H1 (cell line): Measurements from ENCODE around the gene MRPL40. TPM values are rescaled to one million over a fixed set of nuclear protein-coding genes. Genes with fewer than 3 reads are reported as not detected.

Experiments used
- CTCF ChIA-PET: fragments of 300-600 bp; sonication (Branson Sonifier 250); formaldehyde crosslinking; loops from one replicate; lab custom pipeline; 2021; ENCODE audit not compliant: partially characterized antibody; lab: Charles Lee
- POLR2A ChIA-PET: fragments of 300-600 bp; sonication (Branson Sonifier 250); formaldehyde crosslinking; loops from one replicate; lab custom pipeline; 2021; ENCODE audit warnings: inconsistent platforms; ENCODE audit not compliant: partially characterized antibody; lab: Charles Lee
- DNase-seq, 2 experiments: peaks; one replicate each; pipeline versions ENCODE4 v3.0.0 to v3.0.0-alpha.2; 2010 to 2022; ENCODE audit warnings: low spot score in 2 of 2, low read depth in 1 of 2, mixed read lengths in 1 of 2
- FAIRE-seq: peaks from 2 replicates; lab custom pipeline; 2011; peaks lifted over from hg19 to GRCh38; lab: Jason Lieb, UNC
- H2AFZ ChIP-seq: 2 replicates; pipeline ENCODE4 v1.8.1; 2012; ENCODE audit warnings: low read length, inconsistent platforms
- H2AK5ac ChIP-seq: 2 replicates; pipeline ENCODE4 v1.6.1; 2013; ENCODE audit warnings: low read depth, low read length
- H2BK120ac ChIP-seq: replicated peaks from 2 replicates; pipeline ENCODE3; 2013; ENCODE audit warnings: low read depth, low read length, inconsistent platforms
- H2BK12ac ChIP-seq: 2 replicates; pipeline ENCODE4 v1.6.1; 2013; ENCODE audit warnings: low read depth, low read length
- H2BK15ac ChIP-seq: 2 replicates; pipeline ENCODE4 v1.6.1; 2013; ENCODE audit warnings: low read length
- H2BK20ac ChIP-seq: 2 replicates; pipeline ENCODE4 v1.6.1; 2013; ENCODE audit warnings: low read length
- H2BK5ac ChIP-seq: 2 replicates; pipeline ENCODE4 v1.6.1; 2013; ENCODE audit warnings: low read depth, low read length
- H3K14ac ChIP-seq: 2 replicates; pipeline ENCODE4 v1.6.1; 2013; ENCODE audit warnings: inconsistent platforms; ENCODE audit not compliant: insufficient read length
- H3K18ac ChIP-seq: 2 replicates; pipeline ENCODE4 v1.6.1; 2013; ENCODE audit warnings: low read length; ENCODE audit errors: extremely low read depth
- H3K23ac ChIP-seq: 2 replicates; pipeline ENCODE4 v1.6.1; 2013; ENCODE audit warnings: inconsistent platforms; ENCODE audit not compliant: insufficient read length
- H3K23me2 ChIP-seq: 2 replicates; pipeline ENCODE4 v1.6.1; 2013; ENCODE audit warnings: low read depth, low read length
- H3K27ac ChIP-seq: 2 replicates; pipeline ENCODE4 v1.6.1; 2011; ENCODE audit warnings: low read depth, low read length, inconsistent platforms
- H3K27me3 ChIP-seq, 4 experiments: replicated peaks in 1 of 4; 1 replicate in 1 of 4; 2 replicates in 3 of 4; pipeline versions ENCODE4 v1.6.1 to v1.8.1; 2011 to 2013; ENCODE audit warnings: low read length in 3 of 4, mild to moderate bottlenecking in 3 of 4, inconsistent platforms in 2 of 4, mixed read lengths in 2 of 4, moderate library complexity in 1 of 4; ENCODE audit not compliant: control insufficient read depth in 3 of 4, insufficient read depth in 3 of 4; ENCODE audit errors: extremely low read depth in 1 of 4
- H3K36me3 ChIP-seq, 4 experiments: 2 replicates each; pipeline versions ENCODE4 v1.6.1 to v1.8.1; 2011 to 2013; ENCODE audit warnings: mild to moderate bottlenecking in 4 of 4, low read length in 3 of 4, moderate library complexity in 2 of 4, control low read depth in 1 of 4, inconsistent platforms in 1 of 4; ENCODE audit not compliant: insufficient read depth in 4 of 4, control insufficient read depth in 2 of 4
- H3K4ac ChIP-seq: replicated peaks from 2 replicates; pipeline ENCODE3; 2013; ENCODE audit warnings: low read length, low read depth, mixed read lengths, inconsistent platforms; ENCODE audit not compliant: insufficient read length
- H3K4me1 ChIP-seq, 4 experiments: replicated peaks in 1 of 4; 1 replicate in 1 of 4; 2 replicates in 3 of 4; pipeline versions ENCODE4 v1.6.1 to v1.8.1; 2011 to 2013; ENCODE audit warnings: low read length in 3 of 4, inconsistent platforms in 2 of 4, mixed read lengths in 1 of 4; ENCODE audit not compliant: insufficient read depth in 4 of 4, control insufficient read depth in 3 of 4
- H3K4me2 ChIP-seq, 2 experiments: 2 replicates each; pipeline versions ENCODE4 v1.6.1 to v1.8.1; 2011 to 2013; ENCODE audit warnings: low read depth in 2 of 2, low read length in 2 of 2, control low read depth in 1 of 2, inconsistent platforms in 1 of 2, mild to moderate bottlenecking in 1 of 2; ENCODE audit not compliant: insufficient read depth in 1 of 2
- H3K4me3 ChIP-seq, 4 experiments: fragments of 200-600, 300-600 bp in 1 of 4; sonication (generic), shearing (Covaris generic), sonication (Bioruptor Twin) in 1 of 4; 2 replicates each; pipeline versions ENCODE4 v1.5.1 to v1.8.1; 2011 to 2016; ENCODE audit warnings: low read length in 4 of 4, low read depth in 3 of 4, control low read depth in 2 of 4, inconsistent platforms in 2 of 4, mild to moderate bottlenecking in 2 of 4, mixed read lengths in 1 of 4, moderate library complexity in 1 of 4; ENCODE audit not compliant: insufficient read depth in 2 of 4; ENCODE audit errors: extremely low read depth in 1 of 4
- H3K56ac ChIP-seq: replicated peaks from 2 replicates; pipeline ENCODE3; 2013; ENCODE audit warnings: low read depth, mild to moderate bottlenecking, mixed read lengths, low read length, inconsistent platforms; ENCODE audit not compliant: insufficient read length
- H3K79me1 ChIP-seq: 2 replicates; pipeline ENCODE4 v1.6.1; 2013; ENCODE audit warnings: low read depth, low read length, control low read depth
- H3K79me2 ChIP-seq, 2 experiments: 2 replicates each; pipeline versions ENCODE4 v1.6.1 to v1.8.1; 2012 to 2013; ENCODE audit warnings: low read length in 2 of 2, mild to moderate bottlenecking in 2 of 2, inconsistent platforms in 1 of 2; ENCODE audit not compliant: insufficient read depth in 2 of 2, control insufficient read depth in 1 of 2
- H3K9ac ChIP-seq, 4 experiments: replicated peaks in 1 of 4; 1 replicate in 1 of 4; 2 replicates in 3 of 4; pipeline versions ENCODE4 v1.6.1 to v1.8.1; 2011 to 2013; ENCODE audit warnings: low read depth in 3 of 4, low read length in 3 of 4, control low read depth in 2 of 4, mild to moderate bottlenecking in 2 of 4, moderate library complexity in 2 of 4, inconsistent platforms in 1 of 4; ENCODE audit errors: extremely low read depth in 1 of 4
- H3K9me3 ChIP-seq, 2 experiments: 2 replicates each; pipeline versions ENCODE4 v1.6.1 to v1.8.1; 2012 to 2013; ENCODE audit warnings: mild to moderate bottlenecking in 2 of 2, moderate library complexity in 2 of 2, control low read depth in 1 of 2, inconsistent platforms in 1 of 2, low read depth in 1 of 2, low read length in 1 of 2, mixed read lengths in 1 of 2; ENCODE audit not compliant: insufficient read depth in 2 of 2
- H4K20me1 ChIP-seq, 2 experiments: replicated peaks in 1 of 2; 2 replicates each; pipeline versions ENCODE3 to v1.8.1; 2011 to 2013; ENCODE audit warnings: inconsistent platforms in 2 of 2, low read length in 2 of 2, mild to moderate bottlenecking in 1 of 2; ENCODE audit not compliant: insufficient read depth in 2 of 2, control insufficient read depth in 1 of 2
- H4K5ac ChIP-seq: 2 replicates; pipeline ENCODE4 v1.6.1; 2013; ENCODE audit warnings: low read length, low read depth, mixed read lengths, inconsistent platforms; ENCODE audit not compliant: insufficient read length
- H4K8ac ChIP-seq: 2 replicates; pipeline ENCODE4 v1.8.0; 2013; ENCODE audit warnings: mild to moderate bottlenecking, moderate library complexity, low read length, inconsistent platforms; ENCODE audit not compliant: insufficient read depth; ENCODE audit errors: extremely low read depth
- H4K91ac ChIP-seq: replicated peaks from 2 replicates; pipeline ENCODE3; 2013; ENCODE audit warnings: low read length, mixed read lengths, inconsistent platforms; ENCODE audit not compliant: insufficient read length
- CHD2 ChIP-seq: IDR thresholded peaks from 2 replicates; pipeline ENCODE4 v1.6.1; 2012; ENCODE audit warnings: low read length, improper control_type of control experiment
- POLR2A ChIP-seq, 2 experiments: IDR thresholded peaks; 1 replicate in 1 of 2; 2 replicates in 1 of 2; pipeline ENCODE4 v1.6.1; 2011; ENCODE audit warnings: low read depth in 2 of 2, low read length in 2 of 2, mild to moderate bottlenecking in 2 of 2; ENCODE audit errors: control extremely low read depth in 1 of 2
- WGBS, 2 experiments: shearing (Covaris generic) in 1 of 2; methylation state at CpG; one replicate each; pipeline versions ENCODE4 v1.1.6 to v1.1.7; 2013 to 2015; ENCODE audit warnings: low lambda C conversion rate in 2 of 2, mixed read lengths in 2 of 2, inconsistent platforms in 1 of 2, low coverage in 1 of 2, missing lambda C conversion rate in 1 of 2; ENCODE audit not compliant: insufficient replicate concordance in 2 of 2, insufficient coverage in 1 of 2, insufficient read length in 1 of 2; ENCODE audit errors: extremely low coverage in 1 of 2, missing lambda C conversion rate in 1 of 2; 5-methylcytosine and 5-hydroxymethylcytosine counted together
- polyA plus RNA-seq, 7 experiments: library from polyadenylated mRNA; depleted of rRNA in 3 of 7; stranded (reverse) in 5 of 7; unstranded in 2 of 7; fragments of >200 nt in 5 of 7; fragments of 200-250 nt in 2 of 7; gene quantifications; 1 replicate in 5 of 7; 2 replicates in 1 of 7; 4 replicates in 1 of 7; pipeline versions ENCODE4 v1.2.1 to v1.2.3, GENCODE V29; 2011 to 2013; ENCODE audit warnings: missing spikeins in 2 of 7, mixed read lengths in 2 of 7
- total RNA-seq: library from RNA; stranded (reverse); fragmentation: NEBNext Ultra II Directional; extraction: Animal tissue kit (Norgen Biotek cat#: 25700); gene quantifications from 2 replicates; pipeline ENCODE4 v1.2.1, GENCODE V29; 2021

MRPL40 gene
- total and polyA plus RNA-seq, 2 of the 8 experiments (the other 6 are each of a cell fraction or from before 2014, with no cell fraction given), result 12.4 to 14.5 TPM

GRCh38 chr22:19443544-19444211 is 11.3 kb downstream of the MRPL40 start:
- Histone ChIP-seq H3K56ac (no peak overlapping the region), H3K14ac (no peak overlapping the region), H3K4me2 (no peak overlapping the region), H4K91ac (no peak overlapping the region), H3K9me3 (no peaks in the 10 kb centered on the region), H3K4me1 (peaks cover 0 to 8% (median 2%) of the 10 kb centered on the region in 4 experiments; a peak in 2 of 7 replicates), H2AFZ (no peak overlapping the region), H3K9ac (no peak overlapping the region), H3K79me1 (peaks cover 10% of the 10 kb centered on the region), H4K20me1 (peaks cover 21 to 34% of the 10 kb centered on the region in 2 experiments), H2BK5ac (no peak overlapping the region), H2AK5ac (no peak overlapping the region), H3K23ac (no peak overlapping the region), H3K23me2 (peaks cover 7% of the 10 kb centered on the region; the same call in 1 of the 2 replicates), H2BK12ac (no peak overlapping the region), H2BK20ac (no peak overlapping the region), H3K27me3 (no peaks in the 10 kb centered on the region; a peak in 2 of 7 replicates), H2BK15ac (no peak overlapping the region), H3K4me3 (no peak overlapping the region), H4K5ac (no peak overlapping the region), H4K8ac (no peak overlapping the region), H3K79me2 (peaks cover 3 to 37% of the 10 kb centered on the region in 2 experiments; a peak in 3 of 4 replicates), H3K27ac (no peak overlapping the region), H3K36me3 (peaks cover 3 to 7% (median 5%) of the 10 kb centered on the region in 4 experiments; a peak in 5 of 8 replicates), H3K4ac (no peak overlapping the region), H2BK120ac (no peak overlapping the region), H3K18ac (no peak overlapping the region)
- POLR2A ChIA-PET, result interaction anchor here (1.1 to 6.7 kb wide), 7 partner anchors 10 to 175 kb away, joined by 3 to 127 read pairs (median 6); partner anchors contain the start of genes CDC45, HIRA, MRPL40 and UFD1
- no peak for FAIRE-seq
- no peak for DNase-seq
- CTCF ChIA-PET, result interaction anchor here (0.5 to 1.5 kb wide), 3 partner anchors 30 to 298 kb away, joined by 3 to 5 read pairs (median 4); no protein-coding TSS in a partner anchor
- WGBS, 2 experiments, result 75% methylated on average over 7 of the region's 7 CpGs; no CpG with 5 or more reads in 1 of the 2 experiments
- TF ChIP-seq POLR2A (IDR thresholded peaks at IDR 0.05; ENCODE audit: control extremely low read depth in 1 of 2, low read depth in 2 of 2, low read length in 2 of 2) (peak in 1 of 2 experiments; percentile 28; a peak in 1 of 3 replicates), CHD2 (no peak)
